Heart left ventricle (tissue), 13 donors: ENCODE data around the gene DNAH7.

Experiments used
- CTCF ChIP-seq, 12 donors: fragments of 200-600 bp; sonication (generic) in 4 of 12; IDR thresholded peaks; one replicate each; pipeline versions ENCODE4 v1.5.0 to v1.8.0; 2018 to 2022; ENCODE audit warnings: antibody characterized with exemption in 12 of 12, mild to moderate bottlenecking in 5 of 12
- POLR2A ChIP-seq, 2 donors: fragments of 450-650 bp; IDR thresholded peaks; one replicate each; pipeline ENCODE4 v1.6.1; 2017; ENCODE audit warnings: antibody characterized with exemption in 2 of 2, mild to moderate bottlenecking in 2 of 2, moderate library complexity in 2 of 2
- donor health status: ischemic (EF 13 %, LVEDD 7.1; RV severe dilation, severe dysfunction).
- donor health status: DM: no; HTN: yes; CAD: no.
- donor health status: DM: no; HTN: no; CAD: no.
- donor health status: ischemic (EF 25% LVEDD 6.9; RV normal size, moderate dysfunction).
- donor health status: ischemic (EF 25% LVEDD 5.7; RV mildly dilated, moderate dysfunction).
- donor health status: ischemic (EF 35%, LVEDD 5.7; RV mildly dilated, moderate dysfunction).
- donor health status: nonischemic (EF 11% LVEDD 7.7; RV severe dilation, severe dysfunction).
- donor health status: DM: yes; HTN: yes; CAD: no.
- donor health status: PGD.
- donor health status: ischemic (EF 29% LVEDD 5.4; RV normal size, mild dysfunction).
- donor health status: nonischemic (EF 23%, LVEDD 6.1; RV moderate dilation, normal function).

- TF ChIP-seq POLR2A (IDR thresholded peaks at IDR 0.05) (no peak), CTCF (IDR thresholded peaks at IDR 0.05) (no peak)
Measured at GRCh38 chr2:195836002-195836401, 232.6 kb downstream of the DNAH7 start.
